ENCODE results near the gene NSD2. TPM values are rescaled to one million over a fixed set of nuclear protein-coding genes. Genes with fewer than 3 reads are reported as not detected.
"Not testable (repeated sequence)": the region's sequence is repeated elsewhere in the genome, so short reads cannot be mapped to it uniquely, and the experiment has no call there.

Gene NSD2
- polyA plus RNA-seq, 6 donors from 2014 or later: 2.0 to 15.7 (median 5.3) TPM

GRCh38 chr4:1900087-1900433 lies 28.9 kb downstream of the NSD2 start:
- Mint-ChIP-seq H3K36me3 (peaks cover 0 to 11% of the 10 kb centered on the region in 2 donors), H3K27me3 (no peaks in the 10 kb centered on the region), H3K4me1 (peaks cover 5 to 12% (median 9%) of the 10 kb centered on the region in 3 donors), H3K9me3 (no peaks in the 10 kb centered on the region), H3K27ac (no peak overlapping the region), H3K4me3 (no peak overlapping the region)
- ATAC-seq (ENCODE audit: low read depth in 2 of 2): no peak
- no peak for DNase-seq

DNA sequence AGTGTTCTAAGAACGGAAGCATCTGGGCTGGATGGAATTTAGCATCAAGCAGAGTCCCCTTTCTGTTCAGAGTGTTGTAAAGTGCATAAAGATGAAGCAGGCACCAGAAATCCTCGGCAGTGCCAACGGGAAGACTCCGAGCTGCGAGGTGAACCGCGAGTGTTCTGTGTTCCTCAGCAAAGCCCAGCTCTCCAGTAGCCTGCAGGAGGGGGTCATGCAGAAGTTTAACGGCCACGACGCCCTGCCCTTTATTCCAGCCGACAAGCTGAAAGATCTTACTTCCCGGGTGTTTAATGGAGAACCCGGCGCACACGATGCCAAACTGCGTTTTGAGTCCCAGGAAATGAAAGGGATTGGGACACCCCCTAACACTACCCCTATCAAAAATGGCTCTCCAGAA lies 29.4 kb downstream of the NSD2 start:
- Mint-ChIP-seq H3K27ac (no peak overlapping the region), H3K27me3 (no peaks in the 10 kb centered on the region), H3K9me3 (no peaks in the 10 kb centered on the region), H3K36me3 (peaks cover 0 to 11% of the 10 kb centered on the region in 2 donors), H3K4me1 (peaks cover 5 to 8% (median 8%) of the 10 kb centered on the region in 3 donors), H3K4me3 (no peak overlapping the region)
- no peak for DNase-seq
- no peak for ATAC-seq (ENCODE audit: low read depth in 2 of 2)

DNA sequence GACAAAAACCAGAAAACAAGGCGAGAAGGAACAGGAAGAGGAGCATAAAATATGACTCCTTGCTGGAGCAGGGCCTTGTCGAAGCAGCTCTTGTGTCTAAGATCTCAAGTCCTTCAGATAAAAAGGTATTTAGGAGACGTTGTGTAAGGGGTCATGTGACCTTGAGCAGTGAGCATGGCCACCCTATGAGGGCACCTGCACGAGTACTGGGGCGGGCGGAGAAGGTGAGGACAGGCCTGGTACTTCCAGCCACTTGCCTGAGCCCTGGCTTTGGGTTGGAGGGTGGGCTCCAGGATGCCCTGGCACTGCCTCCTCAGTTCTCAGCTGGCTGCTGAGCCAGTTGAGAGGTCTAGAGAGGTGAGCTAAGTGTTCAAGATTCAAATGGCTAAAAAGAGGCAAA lies 29.9 kb downstream of the NSD2 start:
- Mint-ChIP-seq H3K36me3 (peaks cover 0 to 11% of the 10 kb centered on the region in 2 donors), H3K27me3 (no peaks in the 10 kb centered on the region), H3K4me3 (no peak overlapping the region), H3K4me1 (peaks cover 5 to 8% (median 8%) of the 10 kb centered on the region in 3 donors), H3K9me3 (no peaks in the 10 kb centered on the region), H3K27ac (no peak overlapping the region)
- DNase-seq (no peak), ATAC-seq (ENCODE audit: low read depth in 2 of 2) (no peak)

DNA sequence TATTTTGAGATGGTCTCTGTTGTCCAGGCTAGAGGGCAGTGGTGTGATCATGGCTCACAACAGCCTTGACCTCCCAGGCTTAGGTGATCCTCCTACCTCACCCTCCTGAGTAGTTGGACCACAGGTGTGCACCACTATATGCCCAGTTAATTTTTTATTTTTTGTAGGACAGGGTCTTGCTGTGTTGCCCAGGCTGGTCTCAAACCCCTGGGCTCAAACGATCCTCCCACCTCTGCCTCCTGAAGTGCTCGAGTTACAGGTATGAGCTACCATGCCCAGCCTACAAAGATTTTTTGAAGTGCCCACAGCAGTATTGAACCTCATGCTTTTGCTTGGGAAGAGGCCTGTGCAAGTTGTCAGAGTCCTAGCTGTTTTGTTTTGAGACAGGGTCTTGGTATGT lies 31.1 kb downstream of the NSD2 start:
- Mint-ChIP-seq H3K4me1 (peaks cover 5 to 13% (median 8%) of the 10 kb centered on the region in 3 donors), H3K4me3 (no peak overlapping the region), H3K27ac (peak overlapping the region in 1 of 6 donors; percentile 18), H3K9me3 (no peaks in the 10 kb centered on the region), H3K36me3 (peaks cover 0 to 11% of the 10 kb centered on the region in 2 donors), H3K27me3 (no peaks in the 10 kb centered on the region)
- DNase-seq (no peak), ATAC-seq (ENCODE audit: low read depth in 2 of 2) (no peak)

DNA sequence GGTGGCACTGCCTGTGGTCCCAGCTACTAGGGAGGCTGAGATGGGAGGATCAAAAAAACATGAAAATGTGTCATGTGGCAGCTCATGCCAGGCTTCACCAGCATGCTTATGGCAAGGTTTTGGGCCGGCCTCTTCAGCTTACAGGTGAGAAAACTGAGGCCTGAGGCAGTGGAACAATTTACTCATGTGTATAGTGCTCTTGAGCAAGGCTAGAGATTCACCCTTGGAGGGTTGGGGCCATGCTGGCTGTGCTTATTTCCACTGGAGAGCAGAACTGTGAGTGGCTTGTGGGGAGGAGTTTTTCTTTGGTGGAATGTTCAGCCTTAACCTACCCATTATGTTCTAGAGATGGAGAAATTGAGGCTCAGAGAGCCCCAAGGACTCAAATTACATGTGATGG lies 31.8 kb downstream of the NSD2 start:
- no peaks in the 10 kb centered on the region for H3K9me3 Mint-ChIP-seq
- H3K36me3 Mint-ChIP-seq: peaks cover 0 to 11% of the 10 kb centered on the region in 2 donors
- H3K4me3 Mint-ChIP-seq: peak overlapping the region in 1 of 8 donors; percentile 32
- no peak for DNase-seq
- no peak overlapping the region for H3K27ac Mint-ChIP-seq
- no peaks in the 10 kb centered on the region for H3K27me3 Mint-ChIP-seq
- peaks cover 5 to 14% (median 8%) of the 10 kb centered on the region in 3 donors for H3K4me1 Mint-ChIP-seq
- no peak for ATAC-seq (ENCODE audit: low read depth in 2 of 2)

DNA sequence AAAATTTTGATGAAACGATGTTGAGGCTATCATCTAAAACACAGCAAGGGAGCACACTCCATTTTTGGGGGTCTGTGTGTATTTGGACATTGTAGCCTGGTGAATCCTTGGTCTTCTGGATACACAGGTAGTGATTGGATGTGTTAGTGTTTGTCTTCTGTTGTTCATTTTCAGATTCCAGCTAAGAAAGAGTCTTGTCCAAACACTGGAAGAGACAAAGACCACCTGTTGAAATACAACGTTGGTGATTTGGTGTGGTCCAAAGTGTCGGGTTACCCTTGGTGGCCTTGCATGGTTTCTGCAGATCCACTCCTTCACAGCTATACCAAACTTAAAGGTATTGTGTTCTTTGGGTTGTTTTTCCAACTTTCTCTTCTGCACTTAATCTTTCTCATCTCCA lies 32.8 kb downstream of the NSD2 start:
- H3K4me3 Mint-ChIP-seq: no peak overlapping the region
- DNase-seq (no peak), ATAC-seq (ENCODE audit: low read depth in 2 of 2) (no peak)
- peaks cover 4 to 16% (median 4%) of the 10 kb centered on the region in 3 donors for H3K4me1 Mint-ChIP-seq
- H3K27me3 Mint-ChIP-seq: no peaks in the 10 kb centered on the region
- peaks cover 0 to 11% of the 10 kb centered on the region in 2 donors for H3K36me3 Mint-ChIP-seq
- H3K9me3 Mint-ChIP-seq: no peaks in the 10 kb centered on the region
- no peak overlapping the region for H3K27ac Mint-ChIP-seq

DNA sequence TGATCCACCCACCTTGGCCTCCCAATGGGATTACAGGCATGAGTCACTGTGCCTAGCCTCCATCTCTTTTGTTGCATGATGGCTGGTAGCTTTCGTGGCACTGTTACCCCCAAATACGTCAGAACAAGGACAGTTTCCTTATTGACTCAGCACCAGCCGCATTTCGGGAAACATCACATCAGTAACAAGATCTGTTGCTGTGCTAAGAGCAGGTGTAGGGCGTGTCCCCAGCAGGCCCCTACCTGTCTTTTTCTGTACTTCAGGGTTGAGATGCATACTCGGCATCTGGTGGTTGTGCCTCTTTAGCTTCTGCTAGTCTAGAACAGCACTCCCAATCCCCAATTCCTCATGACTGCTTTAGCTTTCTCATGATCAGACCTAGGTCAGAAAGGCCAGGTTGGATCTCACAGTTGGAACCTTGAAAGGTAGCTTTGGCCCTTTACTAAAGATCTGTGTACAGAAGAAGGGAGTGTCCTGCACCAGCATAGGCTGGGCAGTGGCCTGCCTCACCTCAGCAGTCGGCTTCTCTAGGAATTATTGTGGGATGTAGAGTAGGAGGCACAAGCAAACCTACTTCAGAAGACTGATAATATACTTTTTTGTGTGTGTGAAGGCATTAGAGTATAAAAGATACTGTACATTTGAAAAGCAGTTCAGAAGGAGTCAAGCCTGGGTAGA lies 36.8 kb downstream of the NSD2 start:
- no peak for ATAC-seq (ENCODE audit: low read depth in 2 of 2)
- Mint-ChIP-seq H3K36me3 (peaks cover 0 to 4% of the 10 kb centered on the region in 2 donors), H3K27me3 (no peaks in the 10 kb centered on the region), H3K9me3 (no peaks in the 10 kb centered on the region), H3K4me1 (peaks cover 0 to 18% (median 7%) of the 10 kb centered on the region in 3 donors), H3K27ac (peak overlapping the region in 2 of 6 donors; percentile 20 to 76), H3K4me3 (peak overlapping the region in 1 of 8 donors; percentile 42)
- no peak for DNase-seq

DNA sequence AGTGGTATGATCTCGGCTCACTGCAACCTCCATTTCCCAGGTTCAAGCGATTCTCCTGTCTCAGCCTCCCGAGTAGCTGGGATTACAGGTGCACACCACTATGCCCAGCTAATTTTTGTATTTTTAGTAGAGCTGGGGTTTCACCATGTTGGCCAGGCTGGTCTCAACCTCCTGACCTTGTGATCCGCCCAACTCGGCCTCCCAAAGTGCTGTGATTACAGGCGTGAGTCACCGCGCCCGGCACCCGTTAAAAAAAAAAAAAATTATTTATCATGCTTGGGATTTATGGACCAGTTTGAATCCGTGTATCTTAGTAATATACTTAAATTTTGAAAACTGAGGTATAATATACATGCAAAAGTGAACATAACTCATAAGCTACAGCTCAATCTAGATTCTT lies 38.5 kb downstream of the NSD2 start:
- H3K36me3 Mint-ChIP-seq, H3K27ac Mint-ChIP-seq: not testable (repeated sequence)
- peaks cover 0 to 18% (median 7%) of the 10 kb centered on the region in 3 donors for H3K4me1 Mint-ChIP-seq

GRCh38 chr4:1910643-1911042 lies 39.5 kb downstream of the NSD2 start:
- H3K4me3 Mint-ChIP-seq: no peak overlapping the region
- DNase-seq (no peak), ATAC-seq (ENCODE audit: low read depth in 2 of 2) (no peak)
- H3K36me3 Mint-ChIP-seq: peaks cover 8% of the 10 kb centered on the region in 2 donors
- peak overlapping the region in 3 of 6 donors; percentile 17 to 28 (median 26) for H3K27ac Mint-ChIP-seq
- no peaks in the 10 kb centered on the region for H3K9me3 Mint-ChIP-seq
- peaks cover 0 to 18% (median 7%) of the 10 kb centered on the region in 3 donors for H3K4me1 Mint-ChIP-seq
- no peaks in the 10 kb centered on the region for H3K27me3 Mint-ChIP-seq

More for the DNA sequence above, 38.5 kb downstream of the NSD2 start:
- not testable (repeated sequence) for ATAC-seq (ENCODE audit: low read depth in 2 of 2); H3K4me3 Mint-ChIP-seq; H3K9me3 Mint-ChIP-seq; H3K27me3 Mint-ChIP-seq; DNase-seq

DNA sequence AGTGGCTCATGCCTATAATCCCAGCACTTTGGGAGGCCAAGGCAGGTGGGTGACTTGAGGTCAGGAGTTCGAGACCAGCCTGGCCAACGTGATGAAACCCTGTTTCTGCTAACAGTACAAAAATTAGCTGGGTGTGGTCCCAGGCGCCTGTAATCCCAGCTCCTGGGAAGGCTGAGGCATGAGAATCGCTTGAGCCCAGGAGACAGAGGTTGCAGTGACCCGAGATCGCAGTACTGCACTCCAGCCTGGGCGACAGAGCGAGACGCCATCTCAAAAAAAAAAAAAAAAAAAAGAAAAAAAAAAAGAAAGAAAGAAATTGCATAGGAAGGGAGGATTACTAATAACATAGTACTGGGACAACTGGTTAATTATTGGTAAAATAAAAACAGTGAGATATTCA lies 40.1 kb downstream of the NSD2 start:
- not testable (repeated sequence) for H3K27me3 Mint-ChIP-seq; H3K4me3 Mint-ChIP-seq; H3K36me3 Mint-ChIP-seq; H3K9me3 Mint-ChIP-seq; H3K27ac Mint-ChIP-seq; DNase-seq; ATAC-seq (ENCODE audit: low read depth in 2 of 2)
- H3K4me1 Mint-ChIP-seq: peaks cover 0 to 24% (median 12%) of the 10 kb centered on the region in 3 donors

- H3K36me3 Mint-ChIP-seq: peaks cover 6 to 7% of the 10 kb centered on the region in 2 donors
- no peaks in the 10 kb centered on the region for H3K4me1 Mint-ChIP-seq
- H3K4me3 Mint-ChIP-seq: no peak overlapping the region
- no peak for ATAC-seq (ENCODE audit: low read depth in 2 of 2)
- no peak for DNase-seq
- no peak overlapping the region for H3K27ac Mint-ChIP-seq
- H3K9me3 Mint-ChIP-seq: no peaks in the 10 kb centered on the region
- no peaks in the 10 kb centered on the region for H3K27me3 Mint-ChIP-seq
These were observed 51.6 kb downstream of the NSD2 start for GRCh38 chr4:1922821-1923220.

- DNase-seq: no peak
- no peak overlapping the region for H3K4me3 Mint-ChIP-seq
- no peak overlapping the region for H3K27ac Mint-ChIP-seq
- H3K4me1 Mint-ChIP-seq: no peaks in the 10 kb centered on the region
- ATAC-seq (ENCODE audit: low read depth in 2 of 2): no peak
- no peaks in the 10 kb centered on the region for H3K9me3 Mint-ChIP-seq
- H3K36me3 Mint-ChIP-seq: peaks cover 5 to 10% of the 10 kb centered on the region in 2 donors
- no peaks in the 10 kb centered on the region for H3K27me3 Mint-ChIP-seq
These were observed 56.5 kb downstream of the NSD2 start for GRCh38 chr4:1927675-1928074.

- DNase-seq (no peak), ATAC-seq (ENCODE audit: low read depth in 2 of 2) (no peak)
- no peaks in the 10 kb centered on the region for H3K4me1 Mint-ChIP-seq
- H3K27me3 Mint-ChIP-seq: no peaks in the 10 kb centered on the region
- peak overlapping the region in 1 of 8 donors; percentile 48 for H3K4me3 Mint-ChIP-seq
- H3K36me3 Mint-ChIP-seq: peaks cover 5 to 10% of the 10 kb centered on the region in 2 donors
- no peaks in the 10 kb centered on the region for H3K9me3 Mint-ChIP-seq
- H3K27ac Mint-ChIP-seq: peak overlapping the region in 2 of 6 donors; percentile 44 to 59
These were observed 57.4 kb downstream of the NSD2 start for GRCh38 chr4:1928356-1929239.

DNA sequence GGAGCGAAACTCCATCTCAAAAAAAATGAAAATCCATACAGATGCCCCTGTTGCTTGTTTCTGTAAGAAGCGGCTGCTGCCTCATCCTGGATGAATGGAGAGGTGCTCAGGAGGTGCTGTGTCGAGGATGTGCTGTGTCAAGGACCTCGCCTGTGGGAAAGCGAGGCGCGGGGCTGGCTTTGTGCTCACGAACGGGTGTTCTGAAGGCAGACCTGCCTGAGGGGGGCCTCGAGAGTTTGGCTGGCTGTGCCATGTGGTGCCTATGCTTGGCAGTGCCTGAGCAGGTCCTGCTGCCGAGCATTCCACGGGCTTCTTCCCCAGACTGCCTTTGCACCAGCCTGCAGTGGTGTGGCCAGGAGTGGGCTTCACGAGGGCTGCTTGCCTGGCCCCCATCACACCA lies 61.5 kb downstream of the NSD2 start:
- Mint-ChIP-seq H3K4me1 (no peaks in the 10 kb centered on the region), H3K9me3 (no peaks in the 10 kb centered on the region), H3K27ac (no peak overlapping the region), H3K4me3 (no peak overlapping the region), H3K36me3 (peaks cover 5 to 10% of the 10 kb centered on the region in 2 donors), H3K27me3 (no peaks in the 10 kb centered on the region)
- no peak for DNase-seq
- ATAC-seq (ENCODE audit: low read depth in 2 of 2): no peak
